Gastrocnemius medialis (tissue), 4 donors: Measurements from ENCODE around the gene EVC2. TPM values are rescaled to one million over a fixed set of nuclear protein-coding genes. Genes with fewer than 3 reads are reported as not detected.

Experiments
- ATAC-seq, 2 donors: fragments of 150-250 bp; one replicate each; pipeline ENCODE4 v1.9.1; 2016
- DNase-seq, 2 donors: peaks; one replicate each; pipeline ENCODE4 v3.0.0-alpha.2; 2019
- H3K27ac ChIP-seq, 4 donors: fragments of 200-600 bp; sonication (generic); 1 replicate in 1 of 4; 2 replicates in 3 of 4; pipeline ENCODE4 v1.5.1; 2016 to 2018; ENCODE audit warnings: mild to moderate bottlenecking in 2 of 4, moderate library complexity in 1 of 4
- H3K27me3 ChIP-seq, 3 donors: fragments of 200-600 bp; sonication (generic) in 2 of 3; 1 replicate in 1 of 3; 2 replicates in 2 of 3; pipeline versions ENCODE4 v1.5.1 to v1.6.0; 2016 to 2019; ENCODE audit warnings: mild to moderate bottlenecking in 1 of 3, moderate library complexity in 1 of 3
- H3K36me3 ChIP-seq, 2 donors: fragments of 200-600 bp; sonication (generic) in 1 of 2; one replicate each; pipeline ENCODE4 v1.5.1; 2017 to 2018
- H3K4me1 ChIP-seq, 2 donors: fragments of 200-600 bp; sonication (generic) in 1 of 2; one replicate each; pipeline ENCODE4 v1.5.1; 2016 to 2017; ENCODE audit warnings: mild to moderate bottlenecking in 2 of 2
- H3K4me3 ChIP-seq, 4 donors: fragments of 200-600 bp; sonication (generic) in 3 of 4; 1 replicate in 1 of 4; 2 replicates in 3 of 4; pipeline ENCODE4 v1.5.1; 2016 to 2019; ENCODE audit warnings: mild to moderate bottlenecking in 2 of 4
- H3K9me3 ChIP-seq, 3 donors: fragments of 200-600 bp; sonication (generic) in 2 of 3; 1 replicate in 1 of 3; 2 replicates in 2 of 3; pipeline ENCODE4 v1.5.1; 2016 to 2019
- CTCF ChIP-seq, 5 experiments: fragments of 450-650 bp in 3 of 5; fragments of 200-600 bp in 2 of 5; sonication (generic) in 2 of 5; IDR thresholded peaks in 4 of 5; conservative IDR thresholded peaks in 1 of 5; 1 replicate in 4 of 5; 2 replicates in 1 of 5; pipeline ENCODE4 v1.5.1; 2016 to 2019; ENCODE audit warnings: antibody characterized with exemption in 5 of 5, mild to moderate bottlenecking in 3 of 5, moderate library complexity in 3 of 5
- POLR2A ChIP-seq, 2 donors: fragments of 450-650 bp; IDR thresholded peaks; one replicate each; pipeline ENCODE4 v1.6.1; 2017; ENCODE audit warnings: antibody characterized with exemption in 2 of 2, mild to moderate bottlenecking in 2 of 2, moderate library complexity in 2 of 2
- in situ Hi-C, 4 donors: fragments of 200-750 bp; cut with MboI; loops; one replicate each; pipeline versions ENCODE4 v1.15.0 to v1.8.0; 2017; ENCODE audit warnings: low sequenced_read_pairs in 4 of 4
- intact Hi-C: fragments of 100-400 bp; cut with DNase I; formaldehyde crosslinking; loops from one replicate; pipeline ENCODE4 v1.15.1; 2023; ENCODE audit warnings: low total_unique reads
- total RNA-seq, 4 donors: library from RNA; depleted of rRNA; stranded (reverse); fragments of >200 nt; gene quantifications; one replicate each; pipeline versions ENCODE4 v1.1.0 to v1.2.3, GENCODE V29; 2016

The EVC2 gene
- total RNA-seq, 4 donors from 2014 or later = 0.62 to 1.7 (median 1.5) TPM

DNA sequence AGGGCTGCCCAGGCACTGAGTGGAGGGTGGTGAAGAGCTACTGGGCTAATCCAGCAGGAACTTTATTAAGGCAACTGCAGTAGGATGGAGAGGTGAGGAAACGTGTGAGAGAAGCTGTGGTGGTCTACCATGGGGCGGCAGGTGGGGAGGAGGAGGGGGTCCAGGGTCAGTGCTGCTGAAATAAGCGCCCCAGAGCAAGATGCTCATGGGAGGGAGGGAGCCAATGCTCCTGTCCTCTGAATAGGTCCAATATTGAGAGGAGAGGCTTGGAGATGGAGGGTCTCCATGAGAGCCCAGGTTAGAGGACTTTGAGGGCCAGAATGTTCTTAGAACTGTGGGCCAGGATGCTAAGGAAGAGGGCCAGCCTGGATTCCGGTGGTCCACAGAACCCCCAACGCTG, 37.9 kb upstream of the EVC2 start:
- TF ChIP-seq POLR2A (IDR thresholded peaks at IDR 0.05) (no peak), CTCF (IDR thresholded peaks at IDR 0.05 in 4 of 5, conservative IDR thresholded peaks at IDR 0.05 in 1 of 5) (no peak)
- Histone ChIP-seq H3K4me3 (no peak overlapping the region), H3K27me3 (no peaks in the 10 kb centered on the region), H3K9me3 (no peaks in the 10 kb centered on the region), H3K4me1 (peaks cover 0 to 3% of the 10 kb centered on the region in 2 donors), H3K36me3 (no peaks in the 10 kb centered on the region), H3K27ac (no peak overlapping the region)
- in situ Hi-C loops = no loop called here
- DNase-seq (no peak), ATAC-seq (no peak)
- intact Hi-C loops = loop anchor here (5.0 kb wide), 1 partner anchor 34 kb away; the partner anchor contains the start of gene EVC

GRCh38 chr4:5742968-5743367, 34.6 kb upstream of the EVC2 start:
- TF ChIP-seq POLR2A (IDR thresholded peaks at IDR 0.05) (no peak), CTCF (IDR thresholded peaks at IDR 0.05 in 4 of 5, conservative IDR thresholded peaks at IDR 0.05 in 1 of 5) (no peak)

GRCh38 chr4:5742388-5742787, 34.0 kb upstream of the EVC2 start:
- TF ChIP-seq CTCF (IDR thresholded peaks at IDR 0.05 in 4 of 5, conservative IDR thresholded peaks at IDR 0.05 in 1 of 5) (no peak), POLR2A (IDR thresholded peaks at IDR 0.05) (no peak)
- in situ Hi-C loops (no loop called here), intact Hi-C loops (no loop called here)
- H3K27ac ChIP-seq = no peak overlapping the region
- H3K27me3 ChIP-seq = no peaks in the 10 kb centered on the region
- H3K4me3 ChIP-seq = no peak overlapping the region
- H3K9me3 ChIP-seq = no peaks in the 10 kb centered on the region
- DNase-seq (no peak), ATAC-seq (no peak)
- no peaks in the 10 kb centered on the region for H3K4me1 ChIP-seq
- no peaks in the 10 kb centered on the region for H3K36me3 ChIP-seq

More at GRCh38 chr4:5742968-5743367, 34.6 kb upstream of the EVC2 start:
- no peaks in the 10 kb centered on the region for H3K27me3 ChIP-seq
- H3K4me3 ChIP-seq = no peak overlapping the region
- intact Hi-C loops = no loop called here
- in situ Hi-C loops = no loop called here
- no peak overlapping the region for H3K27ac ChIP-seq
- H3K9me3 ChIP-seq = no peaks in the 10 kb centered on the region
- ATAC-seq = no peak
- no peaks in the 10 kb centered on the region for H3K36me3 ChIP-seq
- peaks cover 0 to under 1% of the 10 kb centered on the region in 2 donors for H3K4me1 ChIP-seq
- no peak for DNase-seq

- Histone ChIP-seq H3K36me3 (no peaks in the 10 kb centered on the region), H3K27me3 (no peaks in the 10 kb centered on the region), H3K4me3 (no peak overlapping the region), H3K4me1 (no peaks in the 10 kb centered on the region), H3K27ac (no peak overlapping the region), H3K9me3 (no peaks in the 10 kb centered on the region)
- intact Hi-C loops = no loop called here
- no peak for DNase-seq
- TF ChIP-seq POLR2A (IDR thresholded peaks at IDR 0.05) = no peak
- no peak for TF ChIP-seq CTCF (IDR thresholded peaks at IDR 0.05 in 4 of 5, conservative IDR thresholded peaks at IDR 0.05 in 1 of 5)
- in situ Hi-C loops = no loop called here
- ATAC-seq = no peak
These were observed 29.7 kb upstream of the EVC2 start for GRCh38 chr4:5738061-5738460.

GRCh38 chr4:5735463-5735862, 27.1 kb upstream of the EVC2 start:
- Histone ChIP-seq H3K4me3 (no peak overlapping the region), H3K27ac (no peak overlapping the region), H3K36me3 (no peaks in the 10 kb centered on the region), H3K4me1 (no peaks in the 10 kb centered on the region), H3K27me3 (no peaks in the 10 kb centered on the region), H3K9me3 (no peaks in the 10 kb centered on the region)
- intact Hi-C loops (no loop called here), in situ Hi-C loops (no loop called here)
- ATAC-seq (no peak), DNase-seq (no peak)
- TF ChIP-seq CTCF (IDR thresholded peaks at IDR 0.05 in 4 of 5, conservative IDR thresholded peaks at IDR 0.05 in 1 of 5) = no peak
- TF ChIP-seq POLR2A (IDR thresholded peaks at IDR 0.05) = no peak
